ENCODE results near the gene RHBDL1. TPM values are rescaled to one million over a fixed set of nuclear protein-coding genes. Genes with fewer than 3 reads are reported as not detected.

The RHBDL1 gene
- total and polyA plus RNA-seq, 10 of the 15 experiments (the other 5 are each of a cell fraction or from before 2014, with no cell fraction given), result 0.04 to 1.3 (median 0.65) TPM; not detected in 5

DNA sequence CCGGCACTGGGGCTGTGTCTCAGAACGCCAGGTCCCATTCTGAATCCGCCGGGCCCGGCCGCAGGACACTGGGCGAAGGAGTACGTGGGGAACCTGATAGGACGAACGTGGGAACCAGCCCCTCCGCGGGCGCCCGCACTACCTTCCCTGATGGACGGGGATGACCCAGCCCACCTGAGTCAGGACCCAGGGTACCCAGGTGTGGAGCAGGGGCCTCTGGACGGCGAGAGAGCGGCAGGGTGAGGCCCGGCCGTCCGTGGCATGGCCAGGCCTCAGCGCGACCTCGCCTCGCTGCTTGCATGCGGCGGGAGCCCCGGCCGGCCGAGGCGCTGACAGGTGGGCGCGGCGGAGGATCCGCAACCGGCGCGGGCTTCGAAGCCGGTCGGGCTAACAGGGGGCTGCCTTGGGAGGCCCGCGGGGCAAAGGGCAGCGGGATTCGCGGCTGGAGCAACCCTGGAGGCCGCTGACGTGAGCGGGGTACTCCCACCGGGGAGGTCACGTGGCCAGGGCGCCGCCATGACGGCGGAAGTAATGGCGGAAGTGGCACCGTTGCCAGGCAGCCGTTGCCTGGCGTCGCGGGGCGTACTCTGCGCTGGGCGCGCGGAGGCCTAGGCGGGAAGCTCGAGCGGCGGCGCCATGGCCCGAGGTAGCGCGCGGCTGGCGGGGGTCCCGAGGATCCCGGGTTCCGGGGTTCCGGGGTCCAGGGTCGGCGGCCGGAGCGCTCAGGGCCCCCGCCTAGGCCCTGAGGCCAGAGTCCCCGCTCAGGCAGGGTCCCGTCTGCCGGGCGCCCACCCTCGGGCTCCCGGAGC lies 26.5 kb upstream of the RHBDL1 start, which contains the start of gene WDR90 (continued):
- TF ChIP-seq, protein P1, sequence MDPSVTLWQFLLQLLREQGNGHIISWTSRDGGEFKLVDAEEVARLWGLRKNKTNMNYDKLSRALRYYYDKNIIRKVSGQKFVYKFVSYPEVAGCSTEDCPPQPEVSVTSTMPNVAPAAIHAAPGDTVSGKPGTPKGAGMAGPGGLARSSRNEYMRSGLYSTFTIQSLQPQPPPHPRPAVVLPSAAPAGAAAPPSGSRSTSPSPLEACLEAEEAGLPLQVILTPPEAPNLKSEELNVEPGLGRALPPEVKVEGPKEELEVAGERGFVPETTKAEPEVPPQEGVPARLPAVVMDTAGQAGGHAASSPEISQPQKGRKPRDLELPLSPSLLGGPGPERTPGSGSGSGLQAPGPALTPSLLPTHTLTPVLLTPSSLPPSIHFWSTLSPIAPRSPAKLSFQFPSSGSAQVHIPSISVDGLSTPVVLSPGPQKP (IDR thresholded peaks at IDR 0.05; ENCODE audit: low read depth, low read length), result peak; percentile 81
- TF ChIP-seq TAF1 (IDR thresholded peaks at IDR 0.05; ENCODE audit: borderline replicate concordance, low read depth, low read length) (peak; percentile 25; the same call in 1 of the 2 replicates), MEF2A (IDR thresholded peaks at IDR 0.05; ENCODE audit: insufficient read depth, low read depth, low read length) (no peak), BHLHE40 (IDR thresholded peaks at IDR 0.05; ENCODE audit: borderline replicate concordance in 1 of 2, low read depth in 2 of 2, low read length in 1 of 2) (peak; percentile 52 to 89; a peak in 3 of 4 replicates), YBX1 (IDR thresholded peaks at IDR 0.05) (no peak), POLR2A (IDR thresholded peaks at IDR 0.05; ENCODE audit: low read depth, low read length) (peak; percentile 84), SIX5 (IDR thresholded peaks at IDR 0.05; ENCODE audit: low read depth, low read length, severe bottlenecking) (peak; percentile 52), NFYA (IDR thresholded peaks at IDR 0.05; ENCODE audit: borderline replicate concordance, low read depth, low read length) (no peak), PAX5 (IDR thresholded peaks at IDR 0.05; ENCODE audit: borderline replicate concordance, low read depth, low read length) (0 out of 2 replicates have a peak, but pooled peaks have one; percentile 27), RFX5 (IDR thresholded peaks at IDR 0.05; ENCODE audit: low read depth, low read length) (no peak), HCFC1 (IDR thresholded peaks at IDR 0.05; ENCODE audit: low read length) (peak; percentile 64), ETV6 (conservative IDR thresholded peaks at IDR 0.05 in 1 of 2, IDR thresholded peaks at IDR 0.05 in 1 of 2; ENCODE audit: borderline replicate concordance in 1 of 2, low read depth in 1 of 2) (no peak)
- TF ChIP-seq, protein P2, sequence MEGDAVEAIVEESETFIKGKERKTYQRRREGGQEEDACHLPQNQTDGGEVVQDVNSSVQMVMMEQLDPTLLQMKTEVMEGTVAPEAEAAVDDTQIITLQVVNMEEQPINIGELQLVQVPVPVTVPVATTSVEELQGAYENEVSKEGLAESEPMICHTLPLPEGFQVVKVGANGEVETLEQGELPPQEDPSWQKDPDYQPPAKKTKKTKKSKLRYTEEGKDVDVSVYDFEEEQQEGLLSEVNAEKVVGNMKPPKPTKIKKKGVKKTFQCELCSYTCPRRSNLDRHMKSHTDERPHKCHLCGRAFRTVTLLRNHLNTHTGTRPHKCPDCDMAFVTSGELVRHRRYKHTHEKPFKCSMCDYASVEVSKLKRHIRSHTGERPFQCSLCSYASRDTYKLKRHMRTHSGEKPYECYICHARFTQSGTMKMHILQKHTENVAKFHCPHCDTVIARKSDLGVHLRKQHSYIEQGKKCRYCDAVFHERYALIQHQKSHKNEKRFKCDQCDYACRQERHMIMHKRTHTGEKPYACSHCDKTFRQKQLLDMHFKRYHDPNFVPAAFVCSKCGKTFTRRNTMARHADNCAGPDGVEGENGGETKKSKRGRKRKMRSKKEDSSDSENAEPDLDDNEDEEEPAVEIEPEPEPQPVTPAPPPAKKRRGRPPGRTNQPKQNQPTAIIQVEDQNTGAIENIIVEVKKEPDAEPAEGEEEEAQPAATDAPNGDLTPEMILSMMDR (IDR thresholded peaks at IDR 0.05 in 2 of 3, conservative IDR thresholded peaks at IDR 0.05 in 1 of 3; ENCODE audit: control insufficient read depth in 2 of 3, extremely low read depth in 1 of 3, insufficient read depth in 1 of 3, low read depth in 3 of 3, low read length in 3 of 3), result no peak
- TF ChIP-seq, protein P3, sequence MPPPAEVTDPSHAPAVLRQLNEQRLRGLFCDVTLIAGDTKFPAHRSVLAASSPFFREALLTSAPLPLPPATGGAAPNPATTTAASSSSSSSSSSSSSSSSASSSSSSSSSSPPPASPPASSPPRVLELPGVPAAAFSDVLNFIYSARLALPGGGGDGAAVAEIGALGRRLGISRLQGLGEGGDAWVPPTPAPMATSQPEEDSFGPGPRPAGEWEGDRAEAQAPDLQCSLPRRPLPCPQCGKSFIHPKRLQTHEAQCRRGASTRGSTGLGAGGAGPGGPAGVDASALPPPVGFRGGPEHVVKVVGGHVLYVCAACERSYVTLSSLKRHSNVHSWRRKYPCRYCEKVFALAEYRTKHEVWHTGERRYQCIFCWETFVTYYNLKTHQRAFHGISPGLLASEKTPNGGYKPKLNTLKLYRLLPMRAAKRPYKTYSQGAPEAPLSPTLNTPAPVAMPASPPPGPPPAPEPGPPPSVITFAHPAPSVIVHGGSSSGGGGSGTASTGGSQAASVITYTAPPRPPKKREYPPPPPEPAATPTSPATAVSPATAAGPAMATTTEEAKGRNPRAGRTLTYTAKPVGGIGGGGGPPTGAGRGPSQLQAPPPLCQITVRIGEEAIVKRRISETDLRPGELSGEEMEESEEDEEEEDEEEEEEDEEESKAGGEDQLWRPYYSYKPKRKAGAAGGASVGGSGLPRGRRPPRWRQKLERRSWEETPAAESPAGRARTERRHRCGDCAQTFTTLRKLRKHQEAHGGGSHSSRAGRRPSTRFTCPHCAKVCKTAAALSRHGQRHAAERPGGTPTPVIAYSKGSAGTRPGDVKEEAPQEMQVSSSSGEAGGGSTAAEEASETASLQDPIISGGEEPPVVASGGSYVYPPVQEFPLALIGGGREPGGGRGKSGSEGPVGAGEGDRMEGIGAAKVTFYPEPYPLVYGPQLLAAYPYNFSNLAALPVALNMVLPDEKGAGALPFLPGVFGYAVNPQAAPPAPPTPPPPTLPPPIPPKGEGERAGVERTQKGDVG (CRISPR knock-in tag; IDR thresholded peaks at IDR 0.05), result no peak
- TF ChIP-seq, protein P4, sequence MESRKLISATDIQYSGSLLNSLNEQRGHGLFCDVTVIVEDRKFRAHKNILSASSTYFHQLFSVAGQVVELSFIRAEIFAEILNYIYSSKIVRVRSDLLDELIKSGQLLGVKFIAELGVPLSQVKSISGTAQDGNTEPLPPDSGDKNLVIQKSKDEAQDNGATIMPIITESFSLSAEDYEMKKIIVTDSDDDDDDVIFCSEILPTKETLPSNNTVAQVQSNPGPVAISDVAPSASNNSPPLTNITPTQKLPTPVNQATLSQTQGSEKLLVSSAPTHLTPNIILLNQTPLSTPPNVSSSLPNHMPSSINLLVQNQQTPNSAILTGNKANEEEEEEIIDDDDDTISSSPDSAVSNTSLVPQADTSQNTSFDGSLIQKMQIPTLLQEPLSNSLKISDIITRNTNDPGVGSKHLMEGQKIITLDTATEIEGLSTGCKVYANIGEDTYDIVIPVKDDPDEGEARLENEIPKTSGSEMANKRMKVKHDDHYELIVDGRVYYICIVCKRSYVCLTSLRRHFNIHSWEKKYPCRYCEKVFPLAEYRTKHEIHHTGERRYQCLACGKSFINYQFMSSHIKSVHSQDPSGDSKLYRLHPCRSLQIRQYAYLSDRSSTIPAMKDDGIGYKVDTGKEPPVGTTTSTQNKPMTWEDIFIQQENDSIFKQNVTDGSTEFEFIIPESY (IDR thresholded peaks at IDR 0.05), result no peak
- TF ChIP-seq, protein P5, sequence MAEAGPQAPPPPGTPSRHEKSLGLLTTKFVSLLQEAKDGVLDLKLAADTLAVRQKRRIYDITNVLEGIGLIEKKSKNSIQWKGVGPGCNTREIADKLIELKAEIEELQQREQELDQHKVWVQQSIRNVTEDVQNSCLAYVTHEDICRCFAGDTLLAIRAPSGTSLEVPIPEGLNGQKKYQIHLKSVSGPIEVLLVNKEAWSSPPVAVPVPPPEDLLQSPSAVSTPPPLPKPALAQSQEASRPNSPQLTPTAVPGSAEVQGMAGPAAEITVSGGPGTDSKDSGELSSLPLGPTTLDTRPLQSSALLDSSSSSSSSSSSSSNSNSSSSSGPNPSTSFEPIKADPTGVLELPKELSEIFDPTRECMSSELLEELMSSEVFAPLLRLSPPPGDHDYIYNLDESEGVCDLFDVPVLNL (IDR thresholded peaks at IDR 0.05; ENCODE audit: low read depth, low read length), result peak; percentile 87
